ENCODE results near the gene SNRNP200.

- no peak for TF ChIP-seq CTCF (IDR thresholded peaks at IDR 0.05; ENCODE audit: insufficient read depth, low read depth, low read length)
- no peak for TF ChIP-seq EZH2 (IDR thresholded peaks at IDR 0.05; ENCODE audit: insufficient read depth, low read length)
These were observed 21.2 kb upstream of the SNRNP200 start for GRCh38 chr2:96326564-96326963.

Measured in astrocyte (in vitro differentiated cells and primary cell).